Posterior vena cava (tissue), 2 donors: ENCODE measurements around the gene TMEM163. TPM values are rescaled to one million over a fixed set of nuclear protein-coding genes. Genes with fewer than 3 reads are reported as not detected.
"Not testable (repeated sequence)": the region's sequence is repeated elsewhere in the genome, so short reads cannot be mapped to it uniquely, and the experiment has no call there.

ENCODE experiments used
- DNase-seq: peaks from one replicate; pipeline ENCODE4 v3.0.0-alpha.2; 2020; ENCODE audit warnings: low spot score
- intact Hi-C, 2 donors: fragments of 100-400 bp; cut with DNase I; formaldehyde crosslinking; loops; one replicate each; pipeline versions ENCODE4 v1.14.1 to v1.14.2; 2022 to 2023
- long read RNA-seq, 2 donors: library from polyadenylated mRNA; unstranded; transcript quantifications; one replicate each; pipeline ENCODE4 v2.0.0, GENCODE V29; 2020 to 2021
- total RNA-seq, 2 donors: library from RNA; stranded (reverse); fragmentation: NEBNext Ultra II Directional; extraction: Animal tissue kit (Norgen Biotek cat#: 25700); gene quantifications; one replicate each; pipeline ENCODE4 v1.2.1, GENCODE V29; 2021
- donor health status: DM: yes; HTN: yes; CAD: no.
- donor health status: DM: yes; HTN: yes; CAD: no.

The TMEM163 gene
- under 1 TPM; 0.19 to 0.24 TPM for total RNA-seq
- long read RNA-seq, donor 1, result 0 reads
- long read RNA-seq, donor 2, result 0 reads

- intact Hi-C loops, result no loop called here
- DNase-seq, result no peak
Observed at GRCh38 chr2:134718817-134719814, at the start of gene TMEM163. Gene TMEM163, minus strand, starts transcription at chr2:134719000.

DNA sequence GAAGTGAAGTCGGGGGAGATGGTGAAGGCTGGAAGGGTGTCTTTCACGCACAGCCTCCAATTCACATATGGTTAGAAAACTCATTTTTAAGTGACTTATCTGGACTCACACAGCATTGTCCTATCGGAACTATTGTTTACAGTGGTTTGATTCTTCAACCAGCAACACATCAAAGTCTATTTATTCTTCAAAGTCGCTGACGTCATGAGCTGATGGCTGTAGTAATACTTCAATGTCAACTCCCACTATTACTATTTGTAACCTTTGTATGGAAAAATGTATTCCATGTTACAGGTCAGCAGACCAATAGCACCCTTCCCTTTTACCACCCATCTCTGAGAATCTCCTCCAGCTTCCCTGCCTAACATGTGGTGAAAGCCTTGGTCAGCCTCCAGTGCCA is 47.8 kb upstream of the TMEM163 start:
- no peak for DNase-seq
- intact Hi-C loops, result no loop called here

GRCh38 chr2:134765987-134766386 is 47.2 kb upstream of the TMEM163 start:
- intact Hi-C loops, result no loop called here

DNA sequence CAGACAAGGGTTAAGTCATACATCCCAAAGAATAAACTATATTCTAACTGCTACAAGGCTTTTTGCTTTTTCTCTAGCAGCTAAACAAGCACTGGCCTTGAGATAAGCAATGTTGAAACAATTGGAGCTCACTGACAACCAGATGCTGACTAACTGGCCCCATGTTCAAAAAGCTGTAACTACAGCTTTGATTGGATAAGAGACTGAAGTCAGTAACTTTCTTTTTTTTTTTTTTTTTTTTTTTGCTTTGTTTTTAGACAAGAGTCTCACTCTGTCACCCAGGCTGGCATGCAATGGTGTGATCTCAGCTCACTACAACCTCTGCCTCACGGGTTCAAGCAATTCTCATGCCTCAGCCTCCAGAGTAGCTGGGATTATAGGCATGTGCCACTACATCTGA is 45.4 kb upstream of the TMEM163 start:
- DNase-seq, result no peak
- intact Hi-C loops, result no loop called here

More at GRCh38 chr2:134765987-134766386, 47.2 kb upstream of the TMEM163 start:
- no peak for DNase-seq

DNA sequence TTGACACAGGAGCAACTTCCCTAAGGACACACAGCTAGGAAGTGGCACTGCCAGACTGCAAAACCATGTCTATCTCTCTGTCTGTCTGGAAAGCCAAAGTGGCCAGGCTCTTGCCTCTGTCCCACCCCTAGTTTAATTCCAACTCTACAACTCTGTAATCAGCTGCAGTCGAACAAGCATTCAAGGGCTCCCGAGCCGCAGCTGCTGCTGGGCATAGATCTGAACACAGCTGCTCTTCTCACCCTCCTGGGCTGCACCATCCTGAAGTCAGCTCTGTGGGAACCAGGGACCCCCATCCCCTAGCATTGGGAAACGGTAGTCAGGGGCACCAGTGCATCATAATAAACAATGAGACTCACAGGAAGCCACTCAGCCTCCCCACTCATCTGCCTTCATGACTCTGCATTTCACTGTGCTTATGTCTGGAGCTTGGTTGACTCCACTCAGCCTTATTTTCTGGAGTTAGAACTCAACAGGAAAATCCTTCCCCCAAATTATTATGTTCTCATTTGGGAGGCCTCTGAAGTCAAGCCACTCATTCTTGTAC is 44.4 kb upstream of the TMEM163 start:
- intact Hi-C loops, result no loop called here
- DNase-seq, result no peak

DNA sequence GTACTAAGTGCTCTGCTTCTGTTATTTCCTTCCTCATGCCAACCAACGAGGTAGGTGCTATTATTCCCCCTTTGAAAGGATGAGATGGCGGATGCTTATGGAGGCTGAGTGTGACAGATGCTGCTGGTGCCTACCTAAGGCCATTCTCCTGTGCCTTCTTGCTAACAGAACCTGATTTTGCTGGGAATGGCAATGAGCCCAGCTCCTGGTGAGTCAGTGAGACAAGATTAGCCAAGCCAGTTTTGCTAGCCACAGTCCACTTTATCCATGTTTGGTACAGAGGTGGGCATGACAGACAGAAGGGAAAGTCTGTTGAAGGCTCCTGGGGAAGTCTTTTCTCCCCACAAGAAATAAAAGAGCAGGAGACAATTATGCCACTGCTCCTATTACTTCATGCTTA is 43.7 kb upstream of the TMEM163 start:
- intact Hi-C loops, result no loop called here
- DNase-seq, result no peak

GRCh38 chr2:134760385-134760784 is 41.6 kb upstream of the TMEM163 start:
- intact Hi-C loops, result no loop called here
- no peak for DNase-seq

- no peak for DNase-seq
- intact Hi-C loops, result no loop called here
Observed at GRCh38 chr2:134758633-134759032, 39.8 kb upstream of the TMEM163 start.

- DNase-seq, intact Hi-C loops: not testable (repeated sequence)
Observed at GRCh38 chr2:134751981-134752380, 33.2 kb upstream of the TMEM163 start.

GRCh38 chr2:134745546-134745945 is 26.7 kb upstream of the TMEM163 start:
- intact Hi-C loops, result no loop called here
- DNase-seq, result no peak

GRCh38 chr2:134745023-134745422 is 26.2 kb upstream of the TMEM163 start:
- no peak for DNase-seq
- intact Hi-C loops, result no loop called here

GRCh38 chr2:134739879-134740301 is 21.1 kb upstream of the TMEM163 start:
- intact Hi-C loops, result no loop called here
- no peak for DNase-seq

- intact Hi-C loops, result no loop called here
- no peak for DNase-seq
Observed at GRCh38 chr2:134739236-134739878, 20.6 kb upstream of the TMEM163 start.

- intact Hi-C loops, result no loop called here
- no peak for DNase-seq
Observed at GRCh38 chr2:134738141-134738870, 19.5 kb upstream of the TMEM163 start.

GRCh38 chr2:134737671-134738070 is 18.9 kb upstream of the TMEM163 start:
- intact Hi-C loops, result no loop called here
- no peak for DNase-seq

DNA sequence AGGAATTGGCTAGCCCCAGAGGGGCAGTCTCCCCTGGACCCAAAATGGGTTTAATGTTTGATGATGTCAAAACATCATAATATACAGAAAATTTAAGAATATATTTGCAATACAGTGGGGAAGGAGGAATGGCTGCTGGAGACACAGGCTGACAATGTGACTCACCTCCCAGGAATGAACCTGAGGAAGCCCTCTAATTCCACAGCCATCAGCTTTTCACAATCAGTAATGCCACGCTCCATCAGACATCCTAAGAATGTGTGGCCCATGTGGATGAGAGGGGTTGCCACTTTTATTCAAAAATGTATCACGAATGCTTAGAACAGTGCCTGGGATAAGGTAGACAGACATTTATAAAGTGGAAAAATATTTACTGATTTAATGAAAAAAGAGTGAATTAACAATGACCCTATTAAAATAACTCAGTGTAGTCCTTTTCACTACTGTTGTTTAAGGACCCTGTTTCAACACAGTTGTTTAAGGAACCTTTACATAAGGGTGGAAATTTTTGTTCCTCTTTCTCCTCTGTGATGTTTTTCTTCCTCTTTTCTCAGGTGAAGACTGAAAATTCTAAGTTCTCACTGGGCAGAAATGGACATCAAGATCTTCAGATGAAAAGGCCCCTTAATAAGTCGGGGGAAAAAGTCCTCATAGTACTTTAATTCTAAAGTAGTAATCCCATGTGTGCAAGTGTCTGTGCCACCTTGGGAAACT is 17.5 kb upstream of the TMEM163 start:
- intact Hi-C loops, result no loop called here
- no peak for DNase-seq

DNA sequence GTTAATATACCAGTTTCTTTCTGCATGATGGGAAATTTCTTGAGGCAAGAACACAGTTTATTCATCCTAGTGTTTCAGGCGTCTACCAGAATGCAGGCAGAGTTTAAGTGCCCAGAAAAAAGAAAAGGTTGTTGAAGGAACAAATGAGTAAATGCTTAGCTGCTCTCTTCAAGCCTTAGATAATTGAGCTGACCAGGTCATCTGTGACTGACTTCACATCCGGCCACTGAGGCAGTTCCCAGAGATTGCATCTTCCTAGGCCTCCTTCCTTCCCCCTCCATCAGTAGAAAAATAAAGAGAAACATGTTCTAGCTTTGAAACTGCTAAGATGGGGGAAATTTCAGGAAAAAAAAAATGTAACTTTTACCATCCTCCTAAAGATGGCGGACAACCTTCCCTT is 9.4 kb upstream of the TMEM163 start:
- no peak for DNase-seq

DNA sequence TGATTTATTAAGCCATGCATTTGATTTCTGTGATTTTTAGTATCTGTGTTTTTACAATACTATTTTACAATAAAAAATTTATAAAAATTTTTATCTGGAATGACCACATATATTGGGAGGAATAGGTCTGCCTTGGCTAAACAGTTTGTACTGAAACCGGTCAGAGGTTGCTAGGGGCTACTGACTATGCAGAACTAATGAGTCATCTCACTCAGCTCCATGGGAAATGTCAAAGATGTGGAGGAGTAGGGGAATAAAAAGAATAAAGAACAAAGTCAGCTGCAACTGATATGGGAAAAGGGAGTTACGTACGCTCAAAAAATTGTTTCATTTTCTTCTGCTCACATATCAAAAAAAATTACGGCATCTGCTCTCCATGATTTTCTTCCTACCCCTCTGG is 8.6 kb upstream of the TMEM163 start:
- DNase-seq, result no peak
- intact Hi-C loops, result no loop called here

More for the DNA sequence above, 9.4 kb upstream of the TMEM163 start:
- intact Hi-C loops, result no loop called here

DNA sequence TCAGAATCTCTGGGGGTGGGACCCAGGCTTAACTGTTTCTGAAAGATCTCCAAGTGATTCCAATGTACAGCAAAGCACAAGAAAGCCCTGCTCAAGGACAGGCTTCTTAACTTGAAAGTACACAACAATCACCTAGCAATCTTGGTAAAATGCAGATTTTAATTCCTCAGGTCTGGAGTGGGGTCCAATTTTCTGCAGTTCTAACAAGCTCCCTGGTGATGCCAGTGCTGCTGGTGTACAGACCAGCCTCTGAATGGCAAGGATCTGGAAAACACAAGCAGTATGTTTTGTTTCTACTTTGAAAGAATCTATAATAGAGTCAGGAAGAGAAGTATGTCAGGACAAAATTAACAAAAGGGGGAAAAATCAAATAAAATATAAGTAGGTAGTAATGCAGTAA is 7.8 kb upstream of the TMEM163 start:
- intact Hi-C loops, result no loop called here

More for the DNA sequence above, 7.8 kb upstream of the TMEM163 start:
- no peak for DNase-seq
